Measurements from ENCODE around the gene RAD1. TPM values are rescaled to one million over a fixed set of nuclear protein-coding genes. Genes with fewer than 3 reads are reported as not detected.

Gene RAD1
- total RNA-seq, 4 donors from 2014 or later: 11.4 to 29.9 (median 17.7) TPM

- WGBS: 55% methylated on average over 2 of the region's 2 CpGs
- Histone ChIP-seq H3K27me3 (no peaks in the 10 kb centered on the region), H3K9me3 (no peaks in the 10 kb centered on the region), H3K36me3 (no peaks in the 10 kb centered on the region), H3K4me1 (no peaks in the 10 kb centered on the region), H3K27ac (no peak overlapping the region), H3K4me3 (no peak overlapping the region)
- no peak for TF ChIP-seq EP300 (IDR thresholded peaks at IDR 0.05)
- TF ChIP-seq POLR2A (IDR thresholded peaks at IDR 0.05): no peak
- no peak for TF ChIP-seq POLR2AphosphoS5 (IDR thresholded peaks at IDR 0.05)
- TF ChIP-seq CTCF (IDR thresholded peaks at IDR 0.05): no peak
- no peak for DNase-seq (ENCODE audit: low spot score in 2 of 2)
These were observed 56.5 kb downstream of the RAD1 start for GRCh38 chr5:34858790-34859189.

GRCh38 chr5:34857894-34858293, 57.4 kb downstream of the RAD1 start:
- Histone ChIP-seq H3K4me3 (no peak overlapping the region), H3K27ac (no peak overlapping the region), H3K36me3 (no peaks in the 10 kb centered on the region), H3K4me1 (no peaks in the 10 kb centered on the region), H3K9me3 (no peaks in the 10 kb centered on the region), H3K27me3 (no peaks in the 10 kb centered on the region)
- DNase-seq (ENCODE audit: low spot score in 2 of 2): no peak
- WGBS: 92% methylated on average over 1 of the region's 1 CpG
- TF ChIP-seq POLR2A (IDR thresholded peaks at IDR 0.05) (no peak), CTCF (IDR thresholded peaks at IDR 0.05) (no peak), EP300 (IDR thresholded peaks at IDR 0.05) (no peak), POLR2AphosphoS5 (IDR thresholded peaks at IDR 0.05) (no peak)

- H3K27ac ChIP-seq: no peak overlapping the region
These were observed 58.1 kb downstream of the RAD1 start for GRCh38 chr5:34857161-34857560.

More at GRCh38 chr5:34857161-34857560, 58.1 kb downstream of the RAD1 start:
- no peaks in the 10 kb centered on the region for H3K27me3 ChIP-seq
- TF ChIP-seq CTCF (IDR thresholded peaks at IDR 0.05): no peak
- TF ChIP-seq POLR2A (IDR thresholded peaks at IDR 0.05): no peak
- TF ChIP-seq EP300 (IDR thresholded peaks at IDR 0.05): no peak
- H3K36me3 ChIP-seq: no peaks in the 10 kb centered on the region
- H3K4me3 ChIP-seq: no peak overlapping the region
- 82% methylated on average over 3 of the region's 3 CpGs for WGBS
- DNase-seq (ENCODE audit: low spot score in 2 of 2): no peak
- no peaks in the 10 kb centered on the region for H3K9me3 ChIP-seq
- H3K4me1 ChIP-seq: no peaks in the 10 kb centered on the region

Other genes starting within 250 kb of the RAD1 start
- 1 to 10 TPM in 2 of 4 donors, under 1 TPM in 2; 0.48 to 7.0 (median 0.78) TPM for gene TTC23L, start 76.3 kb downstream of the RAD1 start, total RNA-seq
- gene BRIX1, start 207 bp upstream of the RAD1 start, total RNA-seq: 10 to 100 TPM; 21.9 to 33.3 (median 29.8) TPM
- gene DNAJC21, start 14.1 kb upstream of the RAD1 start, total RNA-seq: 10 to 100 TPM; 19.1 to 40.6 (median 25.8) TPM
- not detected for gene AGXT2, start 132.4 kb upstream of the RAD1 start, total RNA-seq